ENCODE measurements around the gene HNF1A.

Gene HNF1A

DNA sequence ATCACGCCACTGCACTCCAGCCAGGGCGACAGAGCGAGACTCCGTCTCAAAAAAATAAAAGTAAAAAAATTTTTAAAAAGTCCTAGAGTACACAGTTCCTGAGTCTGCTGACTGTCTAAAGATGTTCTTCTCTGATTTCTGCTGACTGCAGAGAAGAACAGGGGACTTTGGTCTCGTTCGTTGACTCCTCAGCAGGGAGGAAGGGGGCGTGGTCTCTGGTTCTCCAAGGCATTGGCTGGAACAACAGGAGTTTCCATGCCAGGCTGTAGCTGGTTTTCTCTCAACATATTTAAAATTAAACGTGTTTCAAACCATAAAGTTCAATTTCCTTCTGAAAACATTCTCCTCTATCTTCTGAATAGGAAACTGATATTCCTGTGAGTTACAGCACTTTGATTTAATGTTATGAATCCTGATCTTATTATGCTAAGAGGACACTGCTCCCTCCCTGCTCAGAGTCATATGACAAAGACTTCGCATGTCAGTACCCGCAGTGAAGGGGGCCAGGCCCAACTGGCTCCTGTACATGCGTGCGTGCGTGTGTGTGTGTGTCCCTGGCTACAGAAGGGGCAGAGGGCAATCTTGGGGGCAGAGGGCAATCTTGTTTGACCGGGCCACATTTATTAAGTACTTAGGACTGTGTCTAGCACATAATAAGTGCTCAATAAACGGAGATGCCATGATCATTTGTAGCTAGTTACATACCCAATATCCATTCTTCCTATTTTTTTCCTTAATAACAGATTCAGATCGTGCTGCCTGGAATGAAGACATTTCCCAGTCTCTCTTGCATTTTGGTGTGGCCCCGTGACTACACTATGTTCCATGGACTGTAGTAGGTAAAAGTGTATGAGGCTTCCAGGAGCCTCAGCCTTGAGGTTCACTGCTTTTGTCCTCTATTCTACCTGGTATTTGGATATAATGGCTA lies 16.5 kb upstream of the HNF1A start:
- no peaks in the 10 kb centered on the region for H3K4me1 ChIP-seq (ENCODE audit: control insufficient read depth in 1 of 2, insufficient read depth in 2 of 2, low read length in 2 of 2)
- H3K27me3 ChIP-seq (ENCODE audit: low read depth, low read length) = no peaks in the 10 kb centered on the region
- no peaks in the 10 kb centered on the region for H3K9me3 ChIP-seq (ENCODE audit: control insufficient read depth in 1 of 2, low read length in 2 of 2)
- H3K36me3 ChIP-seq (ENCODE audit: control insufficient read depth in 1 of 2, insufficient read depth in 2 of 2, low read length in 2 of 2) = no peaks in the 10 kb centered on the region
- peak overlapping the region; percentile 14 for H3K27ac ChIP-seq (ENCODE audit: low read length)
- H3K4me3 ChIP-seq (ENCODE audit: low read depth in 1 of 2, low read length in 2 of 2) = no peak overlapping the region

DNA sequence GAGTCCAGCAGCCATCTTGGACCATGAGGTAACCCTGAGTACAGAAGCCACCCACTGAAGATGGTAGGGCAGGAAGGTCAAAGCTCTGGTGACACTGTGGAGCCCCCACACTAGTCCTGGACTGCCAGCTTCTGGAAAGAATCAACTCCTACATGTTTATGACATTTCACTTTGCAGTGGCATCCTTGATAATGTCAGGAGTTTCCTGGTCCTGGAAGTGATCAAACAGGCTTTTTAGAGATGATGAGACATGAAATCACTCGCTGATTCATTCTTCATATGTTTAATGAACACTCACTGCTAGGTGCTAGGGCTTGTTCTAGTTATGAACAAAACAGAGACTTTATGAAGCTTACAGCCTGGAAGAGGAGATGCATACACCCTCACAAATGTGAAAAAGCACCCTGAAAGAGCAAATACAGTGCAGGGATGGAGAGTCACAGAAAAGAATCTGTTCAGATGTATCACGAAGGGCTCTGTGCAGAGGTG lies 15.8 kb upstream of the HNF1A start:
- no peaks in the 10 kb centered on the region for H3K4me1 ChIP-seq (ENCODE audit: control insufficient read depth in 1 of 2, insufficient read depth in 2 of 2, low read length in 2 of 2)
- H3K9me3 ChIP-seq (ENCODE audit: control insufficient read depth in 1 of 2, low read length in 2 of 2) = no peaks in the 10 kb centered on the region
- H3K27me3 ChIP-seq (ENCODE audit: low read depth, low read length) = no peaks in the 10 kb centered on the region
- H3K36me3 ChIP-seq (ENCODE audit: control insufficient read depth in 1 of 2, insufficient read depth in 2 of 2, low read length in 2 of 2) = no peaks in the 10 kb centered on the region
- H3K4me3 ChIP-seq (ENCODE audit: low read depth in 1 of 2, low read length in 2 of 2) = no peak overlapping the region
- H3K27ac ChIP-seq (ENCODE audit: low read length) = peak overlapping the region; percentile 14

DNA sequence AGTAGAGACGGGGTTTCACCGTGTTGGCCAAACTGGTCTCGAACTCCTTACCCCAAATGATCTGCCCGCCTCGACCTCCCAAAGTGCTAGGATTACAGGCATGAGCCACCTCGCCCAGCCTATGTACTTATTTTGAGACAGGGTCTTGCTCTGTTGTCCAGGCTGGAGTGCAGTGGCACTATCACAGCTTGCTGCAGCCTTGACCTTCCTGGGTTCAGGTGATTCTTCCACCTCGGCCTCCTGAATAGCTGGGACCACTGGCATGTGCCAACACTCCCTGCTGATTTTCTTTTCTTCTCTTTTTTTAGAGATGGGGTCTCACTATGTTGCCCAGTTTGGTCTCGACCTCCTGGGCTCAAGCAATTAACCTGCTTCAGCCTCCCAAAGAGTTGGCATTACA lies 14.0 kb upstream of the HNF1A start:
- H3K9me3 ChIP-seq (ENCODE audit: control insufficient read depth in 1 of 2, low read length in 2 of 2) = no peaks in the 10 kb centered on the region
- no peaks in the 10 kb centered on the region for H3K27me3 ChIP-seq (ENCODE audit: low read depth, low read length)

DNA sequence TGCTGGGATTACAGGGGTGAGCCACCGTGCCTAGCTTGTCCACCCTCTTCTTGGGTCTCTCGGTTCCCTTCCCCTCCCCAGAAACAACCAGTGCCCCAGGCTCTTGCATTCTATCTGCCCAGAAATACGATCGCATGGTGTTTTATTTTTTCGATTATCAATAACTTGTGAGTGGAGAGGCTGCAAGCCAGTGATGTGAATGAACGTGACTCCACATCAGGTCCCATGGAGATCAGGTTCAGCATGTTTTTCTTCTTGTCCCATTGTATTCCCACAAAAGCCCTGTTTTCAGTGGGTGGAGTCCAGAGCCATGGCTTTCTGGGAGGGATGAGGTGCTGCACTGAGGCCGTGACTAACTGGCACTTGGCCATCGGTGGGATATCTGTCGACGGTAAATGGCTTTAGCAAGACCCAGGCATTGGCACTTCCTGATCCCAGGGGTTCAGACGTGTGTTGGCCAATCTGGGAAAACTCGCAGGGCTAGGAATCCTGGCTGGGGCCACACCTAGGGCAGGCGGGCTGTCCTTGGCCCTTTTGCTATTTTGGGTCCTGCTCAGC lies 12.7 kb upstream of the HNF1A start:
- no peaks in the 10 kb centered on the region for H3K27me3 ChIP-seq (ENCODE audit: low read depth, low read length)
- no peak overlapping the region for H3K4me3 ChIP-seq (ENCODE audit: low read depth in 1 of 2, low read length in 2 of 2)
- H3K36me3 ChIP-seq (ENCODE audit: control insufficient read depth in 1 of 2, insufficient read depth in 2 of 2, low read length in 2 of 2) = no peaks in the 10 kb centered on the region
- no peaks in the 10 kb centered on the region for H3K9me3 ChIP-seq (ENCODE audit: control insufficient read depth in 1 of 2, low read length in 2 of 2)
- H3K27ac ChIP-seq (ENCODE audit: low read length) = no peak overlapping the region
- H3K4me1 ChIP-seq (ENCODE audit: control insufficient read depth in 1 of 2, insufficient read depth in 2 of 2, low read length in 2 of 2) = no peaks in the 10 kb centered on the region

More for the DNA sequence above, 14.0 kb upstream of the HNF1A start:
- H3K36me3 ChIP-seq (ENCODE audit: control insufficient read depth in 1 of 2, insufficient read depth in 2 of 2, low read length in 2 of 2) = no peaks in the 10 kb centered on the region
- H3K4me1 ChIP-seq (ENCODE audit: control insufficient read depth in 1 of 2, insufficient read depth in 2 of 2, low read length in 2 of 2) = no peaks in the 10 kb centered on the region
- no peak overlapping the region for H3K27ac ChIP-seq (ENCODE audit: low read length)
- H3K4me3 ChIP-seq (ENCODE audit: low read depth in 1 of 2, low read length in 2 of 2) = no peak overlapping the region

DNA sequence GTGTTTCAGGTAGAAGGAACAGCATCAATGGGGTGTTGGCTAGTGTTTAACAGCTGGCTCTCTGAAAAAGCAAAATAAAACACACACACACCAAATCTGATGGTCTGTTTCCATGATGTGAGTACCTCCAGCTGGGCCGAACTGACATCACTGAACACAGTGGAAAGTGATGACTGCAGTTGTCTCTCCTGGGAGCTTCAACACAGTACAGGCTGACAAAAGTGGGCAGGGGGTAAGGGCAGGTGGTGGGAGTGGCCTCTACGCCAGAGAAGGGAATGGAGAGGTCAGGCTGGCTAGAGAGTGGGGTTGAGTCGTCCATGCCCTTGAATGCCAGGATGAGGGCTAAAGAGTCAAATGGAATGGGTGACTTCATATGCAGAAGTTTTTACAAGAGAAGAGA lies 8.0 kb upstream of the HNF1A start:
- H3K27ac ChIP-seq (ENCODE audit: low read length) = no peak overlapping the region

DNA sequence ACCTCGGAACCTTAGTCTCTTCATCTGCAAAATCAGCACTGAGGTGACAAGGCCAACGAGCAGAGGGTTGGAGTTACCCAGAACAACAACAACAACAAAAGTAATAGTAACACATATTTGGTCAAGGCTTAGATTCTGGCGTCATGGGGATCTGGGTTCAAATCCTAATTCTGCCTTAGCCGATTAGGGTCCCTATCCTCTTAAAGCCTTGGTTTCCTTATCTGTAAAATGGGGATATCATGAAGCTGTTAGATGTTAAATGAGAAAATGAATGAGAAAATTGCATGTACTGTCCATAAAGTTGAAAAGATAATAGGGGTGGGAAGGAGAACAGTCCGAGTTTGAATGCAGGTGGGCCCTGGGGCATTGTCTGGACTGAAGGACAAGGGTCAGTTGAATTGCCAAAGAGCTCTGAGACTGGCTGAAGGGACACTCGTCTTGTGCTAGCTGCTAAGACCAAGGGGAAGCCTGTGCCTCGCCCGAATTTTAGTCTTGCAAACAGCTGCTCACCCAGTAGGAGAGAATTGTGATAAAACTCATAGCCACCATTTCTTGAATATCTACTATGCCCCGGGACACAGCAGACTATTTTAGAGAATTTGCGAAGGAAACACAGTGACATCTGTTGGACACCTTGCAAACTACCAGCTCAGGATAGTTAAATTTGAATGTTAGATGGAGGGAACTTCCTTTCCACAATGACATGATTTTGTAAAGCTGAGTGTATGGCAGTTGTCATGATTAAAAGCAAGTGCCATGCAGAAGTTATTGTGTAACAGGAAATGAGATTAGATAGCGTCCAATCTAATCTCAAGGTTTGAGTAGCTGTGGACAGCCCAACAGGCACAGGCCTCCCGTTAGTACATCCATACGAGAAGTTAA lies 6.8 kb upstream of the HNF1A start:
- H3K27ac ChIP-seq (ENCODE audit: low read length) = no peak overlapping the region
- H3K36me3 ChIP-seq (ENCODE audit: control insufficient read depth in 1 of 2, insufficient read depth in 2 of 2, low read length in 2 of 2) = no peaks in the 10 kb centered on the region
- no peaks in the 10 kb centered on the region for H3K9me3 ChIP-seq (ENCODE audit: control insufficient read depth in 1 of 2, low read length in 2 of 2)
- H3K4me3 ChIP-seq (ENCODE audit: low read depth in 1 of 2, low read length in 2 of 2) = no peak overlapping the region
- no peaks in the 10 kb centered on the region for H3K27me3 ChIP-seq (ENCODE audit: low read depth, low read length)
- H3K4me1 ChIP-seq (ENCODE audit: control insufficient read depth in 1 of 2, insufficient read depth in 2 of 2, low read length in 2 of 2) = no peaks in the 10 kb centered on the region

More for the DNA sequence above, 8.0 kb upstream of the HNF1A start:
- Histone ChIP-seq H3K36me3 (ENCODE audit: control insufficient read depth in 1 of 2, insufficient read depth in 2 of 2, low read length in 2 of 2) (no peaks in the 10 kb centered on the region), H3K4me1 (ENCODE audit: control insufficient read depth in 1 of 2, insufficient read depth in 2 of 2, low read length in 2 of 2) (no peaks in the 10 kb centered on the region), H3K27me3 (ENCODE audit: low read depth, low read length) (no peaks in the 10 kb centered on the region), H3K4me3 (ENCODE audit: low read depth in 1 of 2, low read length in 2 of 2) (no peak overlapping the region), H3K9me3 (ENCODE audit: control insufficient read depth in 1 of 2, low read length in 2 of 2) (no peaks in the 10 kb centered on the region)

DNA sequence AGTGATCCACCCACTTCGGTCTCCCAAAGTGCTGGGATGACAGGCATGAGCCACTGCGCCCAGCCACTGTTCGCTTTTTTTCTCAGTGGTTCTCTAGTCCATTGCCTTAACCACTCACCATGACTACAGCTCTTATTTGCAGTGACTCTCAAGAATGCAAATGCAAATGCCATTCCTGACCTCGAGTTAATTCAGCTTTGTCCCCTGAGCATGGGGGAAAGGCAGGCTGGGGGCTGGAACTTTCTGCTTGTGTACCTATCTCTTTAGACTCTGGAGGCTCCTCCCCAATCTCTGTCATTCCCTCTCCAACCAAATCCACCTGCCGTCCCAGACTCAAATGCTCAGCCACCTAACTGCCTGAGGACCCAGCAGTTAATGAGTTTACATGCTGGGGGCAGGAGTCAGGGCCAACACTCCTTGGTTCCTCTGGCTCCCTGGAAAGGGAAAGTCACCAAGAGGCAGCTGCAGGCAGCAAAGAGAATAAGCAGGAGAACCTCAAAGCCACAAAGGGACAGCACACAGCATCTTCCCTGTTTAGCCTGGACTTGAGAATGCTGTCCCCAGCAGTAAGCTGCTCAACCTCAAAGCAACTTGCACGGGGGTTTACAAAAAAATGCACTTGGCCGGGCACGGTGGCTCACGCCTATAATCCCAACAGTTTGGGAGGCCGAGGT lies 5.3 kb upstream of the HNF1A start:
- no peaks in the 10 kb centered on the region for H3K36me3 ChIP-seq (ENCODE audit: control insufficient read depth in 1 of 2, insufficient read depth in 2 of 2, low read length in 2 of 2)
- H3K4me1 ChIP-seq (ENCODE audit: control insufficient read depth in 1 of 2, insufficient read depth in 2 of 2, low read length in 2 of 2) = no peaks in the 10 kb centered on the region
- no peak overlapping the region for H3K27ac ChIP-seq (ENCODE audit: low read length)
- H3K9me3 ChIP-seq (ENCODE audit: control insufficient read depth in 1 of 2, low read length in 2 of 2) = no peaks in the 10 kb centered on the region
- no peaks in the 10 kb centered on the region for H3K27me3 ChIP-seq (ENCODE audit: low read depth, low read length)
- H3K4me3 ChIP-seq (ENCODE audit: low read depth in 1 of 2, low read length in 2 of 2) = no peak overlapping the region

DNA sequence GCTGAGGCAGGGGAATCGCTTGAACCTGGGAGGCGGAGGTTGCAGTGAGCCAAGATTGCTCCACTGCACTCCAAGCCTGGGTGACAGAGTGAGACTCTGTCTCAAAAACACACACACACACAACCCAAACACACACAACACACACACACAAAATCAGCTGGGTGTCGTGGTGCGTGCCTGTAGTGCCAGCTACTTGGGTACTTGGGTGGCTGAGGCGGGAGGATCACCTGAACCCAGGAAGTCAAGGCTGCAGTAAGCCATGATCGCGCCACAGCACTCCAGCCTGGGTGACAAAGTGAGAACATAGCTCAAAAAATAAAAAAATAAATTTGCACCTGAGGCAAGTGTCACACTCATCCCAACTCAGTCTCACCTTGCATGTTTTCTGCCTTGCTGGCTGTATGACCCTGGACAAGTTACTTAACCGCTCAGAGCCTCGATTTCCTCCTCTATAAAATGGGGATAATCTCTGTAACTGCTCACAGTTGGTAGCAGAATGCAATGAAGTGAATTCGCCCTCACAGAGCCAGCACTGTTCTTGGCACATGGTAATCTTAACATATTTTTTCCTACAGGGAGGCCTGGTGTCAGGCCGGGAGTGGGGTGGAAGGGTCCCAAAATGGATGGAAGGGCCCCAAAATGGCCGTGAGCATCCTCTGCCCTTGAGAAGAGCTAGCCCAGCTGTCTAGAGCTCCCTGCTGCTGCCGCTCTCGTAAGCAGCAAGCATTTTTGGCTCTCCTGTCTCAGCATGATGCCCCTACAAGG lies 630 bp upstream of the HNF1A start:
- H3K4me3 ChIP-seq (ENCODE audit: low read depth in 1 of 2, low read length in 2 of 2) = peak overlapping the region in 1 of 2 donors; percentile 53
- H3K36me3 ChIP-seq (ENCODE audit: control insufficient read depth in 1 of 2, insufficient read depth in 2 of 2, low read length in 2 of 2) = no peaks in the 10 kb centered on the region
- peaks cover 0 to 3% of the 10 kb centered on the region in 2 donors for H3K4me1 ChIP-seq (ENCODE audit: control insufficient read depth in 1 of 2, insufficient read depth in 2 of 2, low read length in 2 of 2)
- H3K27ac ChIP-seq (ENCODE audit: low read length) = peak overlapping the region; percentile 40
- no peaks in the 10 kb centered on the region for H3K27me3 ChIP-seq (ENCODE audit: low read depth, low read length)
- H3K9me3 ChIP-seq (ENCODE audit: control insufficient read depth in 1 of 2, low read length in 2 of 2) = no peaks in the 10 kb centered on the region

DNA sequence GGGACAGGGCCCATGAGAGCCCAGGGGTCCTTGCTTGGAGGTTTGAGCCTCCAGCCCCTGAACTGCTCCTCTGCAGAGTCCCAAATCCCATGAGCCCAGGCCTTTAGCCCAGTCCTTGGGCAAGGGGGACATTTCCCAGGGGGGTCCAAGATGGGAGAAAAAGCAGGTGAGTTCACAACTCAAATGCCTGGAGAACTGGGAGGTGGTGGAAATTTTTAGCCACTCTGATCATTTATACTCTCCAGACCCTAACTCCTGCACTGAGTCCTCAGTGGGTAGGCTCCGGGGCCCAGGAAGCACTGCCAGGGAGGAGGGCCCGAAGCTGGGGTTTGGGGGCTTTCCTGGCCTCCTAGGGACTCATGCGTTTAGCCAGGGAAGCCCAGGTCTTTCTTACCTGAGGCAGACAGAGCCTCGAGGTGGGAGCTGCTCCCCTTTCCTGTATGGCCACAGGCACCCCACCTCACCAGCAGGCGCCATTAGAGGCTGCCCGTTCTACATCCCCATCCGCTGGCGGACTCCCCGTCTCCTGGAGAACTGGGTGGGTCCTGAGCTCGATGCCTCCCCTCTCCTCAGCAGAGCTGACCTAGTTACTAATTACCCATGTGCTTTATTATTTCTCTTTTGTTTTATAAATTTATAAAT lies 998 bp downstream of the HNF1A start:
- H3K9me3 ChIP-seq (ENCODE audit: control insufficient read depth in 1 of 2, low read length in 2 of 2) = no peaks in the 10 kb centered on the region
- H3K27me3 ChIP-seq (ENCODE audit: low read depth, low read length) = no peaks in the 10 kb centered on the region
- peaks cover 0 to 3% of the 10 kb centered on the region in 2 donors for H3K4me1 ChIP-seq (ENCODE audit: control insufficient read depth in 1 of 2, insufficient read depth in 2 of 2, low read length in 2 of 2)
- H3K36me3 ChIP-seq (ENCODE audit: control insufficient read depth in 1 of 2, insufficient read depth in 2 of 2, low read length in 2 of 2) = no peaks in the 10 kb centered on the region
- peak overlapping the region in 1 of 2 donors; percentile 53 for H3K4me3 ChIP-seq (ENCODE audit: low read depth in 1 of 2, low read length in 2 of 2)
- peak overlapping the region; percentile 69 for H3K27ac ChIP-seq (ENCODE audit: low read length)
